ENCODE data around the gene TMEM60. TPM values are rescaled to one million over a fixed set of nuclear protein-coding genes. Genes with fewer than 3 reads are reported as not detected.
"Not testable (repeated sequence)": the region's sequence is repeated elsewhere in the genome, so short reads cannot be mapped to it uniquely, and the experiment has no call there.

Gene TMEM60
- total RNA-seq, 2 donors from 2014 or later, result 6.6 to 13.8 TPM

DNA sequence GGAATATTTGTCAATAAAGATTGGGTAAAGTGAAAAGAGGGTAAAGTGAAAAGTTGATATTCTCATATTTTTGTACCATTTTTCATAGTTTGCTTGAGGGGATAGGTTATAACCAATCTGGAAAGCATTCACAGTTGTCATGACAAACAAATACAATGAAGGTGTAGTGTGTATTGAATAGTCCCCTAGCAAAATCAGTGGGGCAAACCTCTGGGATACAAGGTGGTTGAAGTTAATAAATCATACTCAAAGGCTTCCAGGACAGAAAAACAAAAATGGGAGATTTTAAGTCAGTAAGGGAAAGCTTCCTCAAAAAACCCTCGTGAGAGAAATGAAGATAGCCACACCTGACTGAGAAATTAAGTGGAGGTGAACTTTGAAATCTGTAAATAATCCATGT is 39.7 kb upstream of the TMEM60 start:
- no peaks in the 10 kb centered on the region for H3K9me3 ChIP-seq
- no peaks in the 10 kb centered on the region for H3K27me3 ChIP-seq
- H3K27ac ChIP-seq, result no peak overlapping the region
- H3K4me3 ChIP-seq, result no peak overlapping the region
- TF ChIP-seq, protein P1, sequence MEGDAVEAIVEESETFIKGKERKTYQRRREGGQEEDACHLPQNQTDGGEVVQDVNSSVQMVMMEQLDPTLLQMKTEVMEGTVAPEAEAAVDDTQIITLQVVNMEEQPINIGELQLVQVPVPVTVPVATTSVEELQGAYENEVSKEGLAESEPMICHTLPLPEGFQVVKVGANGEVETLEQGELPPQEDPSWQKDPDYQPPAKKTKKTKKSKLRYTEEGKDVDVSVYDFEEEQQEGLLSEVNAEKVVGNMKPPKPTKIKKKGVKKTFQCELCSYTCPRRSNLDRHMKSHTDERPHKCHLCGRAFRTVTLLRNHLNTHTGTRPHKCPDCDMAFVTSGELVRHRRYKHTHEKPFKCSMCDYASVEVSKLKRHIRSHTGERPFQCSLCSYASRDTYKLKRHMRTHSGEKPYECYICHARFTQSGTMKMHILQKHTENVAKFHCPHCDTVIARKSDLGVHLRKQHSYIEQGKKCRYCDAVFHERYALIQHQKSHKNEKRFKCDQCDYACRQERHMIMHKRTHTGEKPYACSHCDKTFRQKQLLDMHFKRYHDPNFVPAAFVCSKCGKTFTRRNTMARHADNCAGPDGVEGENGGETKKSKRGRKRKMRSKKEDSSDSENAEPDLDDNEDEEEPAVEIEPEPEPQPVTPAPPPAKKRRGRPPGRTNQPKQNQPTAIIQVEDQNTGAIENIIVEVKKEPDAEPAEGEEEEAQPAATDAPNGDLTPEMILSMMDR (IDR thresholded peaks at IDR 0.05), result no peak
- peaks cover 0 to 20% of the 10 kb centered on the region in 2 donors for H3K4me1 ChIP-seq
- no peak for DNase-seq (ENCODE audit: low spot score)
- H3K36me3 ChIP-seq, result no peaks in the 10 kb centered on the region

DNA sequence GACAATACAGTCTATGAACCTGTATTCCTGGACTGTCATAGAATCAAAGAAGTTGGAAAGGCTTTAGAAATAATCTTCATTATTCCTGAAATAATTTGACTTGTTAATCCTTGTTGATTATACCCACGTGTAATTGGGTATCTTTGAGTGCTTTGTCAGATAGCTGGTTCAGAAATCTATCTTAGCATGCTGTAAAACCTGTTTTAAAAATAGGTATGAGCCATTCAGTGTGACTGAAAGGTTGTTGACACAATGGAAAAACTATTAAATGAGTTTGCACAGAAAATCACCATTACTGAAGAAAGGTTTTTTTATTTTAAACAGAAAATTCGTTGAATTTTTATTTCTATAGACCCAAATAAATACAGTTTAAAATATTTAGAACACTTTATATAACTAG is 39.0 kb upstream of the TMEM60 start:
- Histone ChIP-seq H3K4me1 (peaks cover 0 to 20% of the 10 kb centered on the region in 2 donors), H3K27ac (no peak overlapping the region), H3K36me3 (no peaks in the 10 kb centered on the region), H3K27me3 (no peaks in the 10 kb centered on the region), H3K4me3 (no peak overlapping the region), H3K9me3 (no peaks in the 10 kb centered on the region)
- no peak for DNase-seq (ENCODE audit: low spot score)
- TF ChIP-seq, protein P1 (IDR thresholded peaks at IDR 0.05), result no peak

DNA sequence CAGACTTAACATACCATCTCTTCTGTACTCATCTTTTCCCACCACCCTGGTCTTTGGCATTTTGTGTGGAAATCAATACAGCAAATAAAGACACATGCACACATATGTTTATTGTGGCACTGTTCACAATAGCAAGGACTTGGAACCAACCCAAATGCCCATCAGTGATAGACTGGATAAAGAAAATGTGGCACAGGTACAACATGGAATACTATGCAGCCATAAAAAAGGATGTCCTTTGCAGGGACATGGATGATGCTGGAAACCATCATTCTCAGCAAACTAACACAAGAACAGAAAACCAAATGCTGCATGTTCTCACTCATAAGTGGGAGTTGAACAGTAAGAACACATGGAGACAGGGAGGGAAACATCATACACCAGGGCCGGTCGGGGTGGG is 38.2 kb upstream of the TMEM60 start:
- not testable (repeated sequence) for H3K27ac ChIP-seq; H3K4me3 ChIP-seq; H3K27me3 ChIP-seq; H3K36me3 ChIP-seq; DNase-seq (ENCODE audit: low spot score); H3K9me3 ChIP-seq
- peaks cover 0 to 20% of the 10 kb centered on the region in 2 donors for H3K4me1 ChIP-seq

DNA sequence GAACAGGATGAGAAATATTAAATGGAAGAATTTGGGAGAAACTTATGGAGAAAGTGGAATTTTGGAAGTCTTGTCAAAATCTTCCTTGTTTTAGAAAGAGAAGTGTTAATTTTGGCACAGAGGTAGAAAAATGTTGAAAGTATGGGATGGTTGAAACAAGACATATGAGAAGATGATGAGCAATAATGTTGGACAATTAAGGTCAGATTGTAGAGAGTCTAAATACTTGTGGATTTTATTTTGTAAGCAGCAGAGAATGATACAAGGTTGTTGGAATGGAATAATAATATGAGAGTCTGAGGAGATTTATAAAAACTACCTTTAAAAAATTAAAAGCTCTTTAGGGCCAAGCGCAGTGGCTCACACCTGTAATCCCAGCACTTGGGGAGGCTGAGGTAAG is 34.9 kb upstream of the TMEM60 start:
- Histone ChIP-seq H3K27me3 (no peaks in the 10 kb centered on the region), H3K9me3 (no peaks in the 10 kb centered on the region), H3K4me1 (peaks cover 0 to 7% of the 10 kb centered on the region in 2 donors), H3K36me3 (no peaks in the 10 kb centered on the region), H3K27ac (no peak overlapping the region), H3K4me3 (no peak overlapping the region)
- TF ChIP-seq, protein P1 (IDR thresholded peaks at IDR 0.05), result no peak
- DNase-seq (ENCODE audit: low spot score), result no peak

DNA sequence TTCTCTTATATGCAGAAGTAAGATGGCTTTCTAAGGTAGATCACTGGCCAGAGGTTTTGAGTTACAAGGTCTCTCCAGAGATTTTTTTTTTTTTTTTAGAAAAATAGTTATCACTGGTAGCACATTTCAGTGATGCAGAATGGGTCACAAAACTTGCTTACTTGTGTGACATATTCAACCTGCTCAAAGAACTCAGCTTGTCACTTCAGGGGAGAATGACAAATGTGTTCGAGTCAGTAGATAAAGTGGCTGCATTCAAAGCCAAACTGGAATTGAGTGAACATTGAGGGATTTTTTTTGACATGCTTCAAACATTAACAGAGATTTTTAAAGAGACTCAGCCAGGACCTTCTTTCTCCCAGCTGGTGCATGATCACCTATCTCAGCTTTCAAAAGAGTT is 33.7 kb upstream of the TMEM60 start:
- H3K36me3 ChIP-seq, result no peaks in the 10 kb centered on the region
- DNase-seq (ENCODE audit: low spot score), result no peak
- H3K27me3 ChIP-seq, result no peaks in the 10 kb centered on the region
- H3K27ac ChIP-seq, result no peak overlapping the region
- TF ChIP-seq, protein P1 (IDR thresholded peaks at IDR 0.05), result no peak
- H3K4me3 ChIP-seq, result no peak overlapping the region
- H3K4me1 ChIP-seq, result peaks cover 0 to 6% of the 10 kb centered on the region in 2 donors
- no peaks in the 10 kb centered on the region for H3K9me3 ChIP-seq

DNA sequence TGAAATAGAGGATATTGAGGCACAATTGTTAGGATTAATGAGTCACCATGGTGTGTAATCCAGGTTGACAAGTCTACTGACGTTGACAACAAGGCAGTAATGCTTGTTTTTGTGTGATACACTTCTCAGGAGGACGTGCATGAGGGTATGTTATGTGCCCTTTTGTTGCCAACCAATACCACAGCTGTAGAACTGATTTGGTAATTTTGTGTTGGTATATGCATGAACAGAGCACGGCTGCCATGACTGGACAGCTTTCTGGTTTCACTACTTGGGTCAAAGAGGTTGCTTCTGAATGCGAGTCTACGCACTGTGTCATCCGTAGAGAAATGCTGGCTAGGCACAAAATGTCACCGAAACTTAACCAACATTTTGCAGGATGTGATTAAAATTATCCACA is 33.2 kb upstream of the TMEM60 start:
- Histone ChIP-seq H3K4me3 (no peak overlapping the region), H3K36me3 (no peaks in the 10 kb centered on the region), H3K27me3 (no peaks in the 10 kb centered on the region), H3K27ac (no peak overlapping the region), H3K9me3 (no peaks in the 10 kb centered on the region), H3K4me1 (peaks cover 0 to 6% of the 10 kb centered on the region in 2 donors)
- DNase-seq (ENCODE audit: low spot score), result no peak
- TF ChIP-seq, protein P1 (IDR thresholded peaks at IDR 0.05), result no peak

All from right atrium auricular region (tissue), 2 donors.